ENCODE results near the gene GRM7. TPM values are rescaled to one million over a fixed set of nuclear protein-coding genes. Genes with fewer than 3 reads are reported as not detected.

GRM7 gene
- total and polyA plus RNA-seq, 2 donors (not counting 1 experiment from before 2014, with no cell fraction given), result not detected

DNA sequence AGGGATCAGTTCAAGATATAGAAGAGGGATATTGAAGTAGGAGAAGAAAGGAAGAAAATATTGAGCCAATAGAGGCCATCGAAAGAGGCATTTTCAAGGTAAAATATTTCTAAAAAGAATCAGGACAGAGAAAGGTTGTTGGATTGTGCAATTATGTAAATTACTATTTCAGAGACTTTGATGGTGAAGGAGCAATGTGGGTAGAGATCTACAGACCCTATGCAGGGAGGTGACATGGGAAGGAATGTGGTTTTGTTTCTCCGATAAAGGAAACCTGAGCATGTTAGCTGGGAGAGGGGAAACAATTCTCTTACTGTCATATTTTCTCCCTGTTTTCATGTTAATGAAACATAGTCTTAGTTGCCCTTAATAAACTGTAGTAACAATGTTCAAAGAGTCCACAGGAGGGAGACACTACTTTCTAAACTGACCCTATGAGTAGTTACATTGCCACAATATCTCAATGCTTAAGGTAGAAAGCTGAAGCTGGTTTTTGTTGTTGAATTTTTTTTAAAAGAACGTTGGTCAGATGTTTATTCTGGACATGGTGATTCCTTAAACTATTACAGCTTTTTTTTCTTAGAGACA lies 133.3 kb downstream of the GRM7 start:
- no peak overlapping the region for H2AFZ ChIP-seq (ENCODE audit: insufficient read depth, low read depth, low read length, poor library complexity, severe bottlenecking)
- TF ChIP-seq, protein P1, sequence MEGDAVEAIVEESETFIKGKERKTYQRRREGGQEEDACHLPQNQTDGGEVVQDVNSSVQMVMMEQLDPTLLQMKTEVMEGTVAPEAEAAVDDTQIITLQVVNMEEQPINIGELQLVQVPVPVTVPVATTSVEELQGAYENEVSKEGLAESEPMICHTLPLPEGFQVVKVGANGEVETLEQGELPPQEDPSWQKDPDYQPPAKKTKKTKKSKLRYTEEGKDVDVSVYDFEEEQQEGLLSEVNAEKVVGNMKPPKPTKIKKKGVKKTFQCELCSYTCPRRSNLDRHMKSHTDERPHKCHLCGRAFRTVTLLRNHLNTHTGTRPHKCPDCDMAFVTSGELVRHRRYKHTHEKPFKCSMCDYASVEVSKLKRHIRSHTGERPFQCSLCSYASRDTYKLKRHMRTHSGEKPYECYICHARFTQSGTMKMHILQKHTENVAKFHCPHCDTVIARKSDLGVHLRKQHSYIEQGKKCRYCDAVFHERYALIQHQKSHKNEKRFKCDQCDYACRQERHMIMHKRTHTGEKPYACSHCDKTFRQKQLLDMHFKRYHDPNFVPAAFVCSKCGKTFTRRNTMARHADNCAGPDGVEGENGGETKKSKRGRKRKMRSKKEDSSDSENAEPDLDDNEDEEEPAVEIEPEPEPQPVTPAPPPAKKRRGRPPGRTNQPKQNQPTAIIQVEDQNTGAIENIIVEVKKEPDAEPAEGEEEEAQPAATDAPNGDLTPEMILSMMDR (IDR thresholded peaks at IDR 0.05), result no peak
- no peak for TF ChIP-seq EZH2 (IDR thresholded peaks at IDR 0.05; ENCODE audit: borderline replicate concordance, insufficient read depth, low read depth, low read length, poor library complexity, severe bottlenecking)
- ChIA-PET POLR2A (no interaction called here), CTCF (interaction anchor here (0.6 to 0.7 kb wide), 2 partner anchors 10 to 1434 kb away, joined by 3 read pairs; no protein-coding TSS in a partner anchor)
- WGBS (ENCODE audit: insufficient coverage), result 100% methylated on average over 1 of the region's 3 CpGs
- ATAC-seq (ENCODE audit: low read depth) (no peak), DNase-seq (no peak)
- H3K9ac ChIP-seq (ENCODE audit: low read length), result no peak overlapping the region
- H3K27ac ChIP-seq (ENCODE audit: low read length in 2 of 2), result no peak overlapping the region
- no peak overlapping the region for H3K27ac Mint-ChIP-seq
- H3K79me2 ChIP-seq (ENCODE audit: control insufficient read depth, insufficient read depth, low read length), result no peaks in the 10 kb centered on the region
- H3K4me2 ChIP-seq (replicated peaks; ENCODE audit: low read depth, low read length, poor library complexity, severe bottlenecking), result no peak overlapping the region
- H3K9me3 Mint-ChIP-seq (ENCODE audit: insufficient read depth), result peaks cover 8% of the 10 kb centered on the region
- H3K36me3 ChIP-seq (replicated peaks in 1 of 2; ENCODE audit: control extremely low read depth in 1 of 2, control insufficient read depth in 1 of 2, extremely low read depth in 1 of 2, insufficient read depth in 2 of 2, low read length in 1 of 2), result no peaks in the 10 kb centered on the region
- no peaks in the 10 kb centered on the region for H3K27me3 ChIP-seq (replicated peaks in 1 of 4; ENCODE audit: control extremely low read depth in 1 of 4, control insufficient read depth in 3 of 4, insufficient read depth in 4 of 4, low read length in 3 of 4)
- H3K9me3 ChIP-seq (ENCODE audit: control extremely low read depth in 1 of 3, control insufficient read depth in 2 of 3, insufficient read depth in 1 of 3, low read length in 2 of 3), result peaks cover 0 to 7% (median 0%) of the 10 kb centered on the region in 3 donors
- no peaks in the 10 kb centered on the region for H3K27me3 Mint-ChIP-seq
- intact Hi-C loops (cut with micrococcal nuclease), result no loop called here
- no peak overlapping the region for H3K4me3 Mint-ChIP-seq
- no peaks in the 10 kb centered on the region for H4K20me1 ChIP-seq (ENCODE audit: control insufficient read depth, insufficient read depth, low read length, poor library complexity, severe bottlenecking)
- no peaks in the 10 kb centered on the region for H3K4me1 ChIP-seq (ENCODE audit: control insufficient read depth in 2 of 2, insufficient read depth in 2 of 2, low read length in 2 of 2)
- no peaks in the 10 kb centered on the region for H3K4me1 Mint-ChIP-seq
- no peak overlapping the region for H3K4me3 ChIP-seq (ENCODE audit: control extremely low read depth in 1 of 5, extremely low read depth in 1 of 5, insufficient read depth in 1 of 5, low read depth in 2 of 5, low read length in 4 of 5)

- Mint-ChIP-seq H3K27ac (no peak overlapping the region), H3K4me1 (no peaks in the 10 kb centered on the region), H3K4me3 (no peak overlapping the region), H3K27me3 (no peaks in the 10 kb centered on the region), H3K9me3 (ENCODE audit: insufficient read depth) (peaks cover 5% of the 10 kb centered on the region)
- Histone ChIP-seq H3K27me3 (replicated peaks in 1 of 4; ENCODE audit: control extremely low read depth in 1 of 4, control insufficient read depth in 3 of 4, insufficient read depth in 4 of 4, low read length in 3 of 4) (no peaks in the 10 kb centered on the region), H2AFZ (ENCODE audit: insufficient read depth, low read depth, low read length, poor library complexity, severe bottlenecking) (no peak overlapping the region), H3K9ac (ENCODE audit: low read length) (no peak overlapping the region), H3K4me1 (ENCODE audit: control insufficient read depth in 2 of 2, insufficient read depth in 2 of 2, low read length in 2 of 2) (no peaks in the 10 kb centered on the region), H3K4me3 (ENCODE audit: control extremely low read depth in 1 of 5, extremely low read depth in 1 of 5, insufficient read depth in 1 of 5, low read depth in 2 of 5, low read length in 4 of 5) (no peak overlapping the region), H3K36me3 (replicated peaks in 1 of 2; ENCODE audit: control extremely low read depth in 1 of 2, control insufficient read depth in 1 of 2, extremely low read depth in 1 of 2, insufficient read depth in 2 of 2, low read length in 1 of 2) (no peaks in the 10 kb centered on the region), H4K20me1 (ENCODE audit: control insufficient read depth, insufficient read depth, low read length, poor library complexity, severe bottlenecking) (no peaks in the 10 kb centered on the region), H3K27ac (ENCODE audit: low read length in 2 of 2) (no peak overlapping the region), H3K79me2 (ENCODE audit: control insufficient read depth, insufficient read depth, low read length) (no peaks in the 10 kb centered on the region), H3K9me3 (ENCODE audit: control extremely low read depth in 1 of 3, control insufficient read depth in 2 of 3, insufficient read depth in 1 of 3, low read length in 2 of 3) (peaks cover 0 to 7% (median 0%) of the 10 kb centered on the region in 3 donors), H3K4me2 (replicated peaks; ENCODE audit: low read depth, low read length, poor library complexity, severe bottlenecking) (no peak overlapping the region)
- ATAC-seq (ENCODE audit: low read depth) (no peak), DNase-seq (no peak)
- no CpG with 5 or more reads among the region's 1 CpG for WGBS (ENCODE audit: insufficient coverage)
- intact Hi-C loops (cut with micrococcal nuclease), result no loop called here
- TF ChIP-seq, protein P1 (IDR thresholded peaks at IDR 0.05), result no peak
- no peak for TF ChIP-seq EZH2 (IDR thresholded peaks at IDR 0.05; ENCODE audit: borderline replicate concordance, insufficient read depth, low read depth, low read length, poor library complexity, severe bottlenecking)
- ChIA-PET CTCF (no interaction called here), POLR2A (no interaction called here)
These were observed 139.6 kb downstream of the GRM7 start for GRCh38 chr3:7000501-7000900.
